HEK293 (cell line): ENCODE measurements around the gene DDX43.

Experiments
- CTCF ChIA-PET: fragments of 350-600 bp; formaldehyde crosslinking; extraction: SDS; loops from one replicate; lab custom pipeline; 2021; ENCODE audit warnings: antibody characterized with exemption; lab: Yijun Ruan, JAX
- POLR2A ChIA-PET: fragments of 300-600 bp; formaldehyde crosslinking; extraction: SDS; loops from one replicate; lab custom pipeline; 2020; ENCODE audit warnings: antibody characterized with exemption, inconsistent platforms; lab: Yijun Ruan, JAX
- H3K27ac ChIP-seq: fragments of 200-500 bp; sonication (Bioruptor generic); 2 replicates; pipeline ENCODE4 v1.5.1; 2014; ENCODE audit warnings: low read depth, low read length, control low read depth, inconsistent platforms; ENCODE audit errors: extremely low read depth
- H3K36me3 ChIP-seq, 2 experiments: fragments of 200-500 bp in 1 of 2; sonication (Bioruptor generic) in 1 of 2; 1 replicate in 1 of 2; 2 replicates in 1 of 2; pipeline ENCODE4 v1.5.1; 2014 to 2017; ENCODE audit warnings: inconsistent platforms in 2 of 2, low read length in 2 of 2; ENCODE audit not compliant: control insufficient read depth in 2 of 2, insufficient read depth in 1 of 2
- H3K4me1 ChIP-seq: fragments of 200-500 bp; sonication (Bioruptor generic); 2 replicates; pipeline ENCODE4 v1.5.1; 2014; ENCODE audit warnings: mild to moderate bottlenecking, low read length, inconsistent platforms; ENCODE audit not compliant: control insufficient read depth, insufficient read depth
- H3K4me3 ChIP-seq: 2 replicates; pipeline ENCODE4 v1.5.1; 2011; ENCODE audit warnings: low read depth, mild to moderate bottlenecking, control low read depth, low read length, moderate library complexity
- H3K9me3 ChIP-seq: fragments of 200-500 bp; sonication (Bioruptor generic); 2 replicates; pipeline ENCODE4 v1.5.1; 2014; ENCODE audit warnings: low read depth, low read length, inconsistent platforms; ENCODE audit not compliant: control insufficient read depth, insufficient read depth
- GLI2 ChIP-seq: fragments of 450-650 bp; formaldehyde crosslinking; IDR thresholded peaks from 2 replicates; pipeline ENCODE4; 2017; ENCODE audit warnings: missing biosample characterization, missing genetic modification characterization, low read depth, borderline replicate concordance
- KLF16 ChIP-seq: fragments of 450-650 bp; formaldehyde crosslinking; IDR thresholded peaks from 2 replicates; pipeline ENCODE4 v1.5.1; 2017; ENCODE audit warnings: missing biosample characterization, missing genetic modification characterization
- KLF8 ChIP-seq: fragments of 450-650 bp; formaldehyde crosslinking; IDR thresholded peaks from 2 replicates; pipeline ENCODE4 v1.5.1; 2016; ENCODE audit warnings: missing biosample characterization, missing genetic modification characterization
- SALL2 ChIP-seq: fragments of 450-650 bp; formaldehyde crosslinking; IDR thresholded peaks from 2 replicates; pipeline ENCODE4 v1.5.0; 2017; ENCODE audit warnings: missing biosample characterization, mild to moderate bottlenecking, missing genetic modification characterization, borderline replicate concordance
- TSHZ1 ChIP-seq: fragments of 450-650 bp; formaldehyde crosslinking; IDR thresholded peaks from 2 replicates; pipeline ENCODE4 v1.5.1; 2016; ENCODE audit warnings: missing biosample characterization, missing genetic modification characterization, borderline replicate concordance
- YY1 ChIP-seq: fragments of 450-650 bp; formaldehyde crosslinking; IDR thresholded peaks from 2 replicates; pipeline ENCODE4 v1.5.1; 2018; ENCODE audit warnings: missing biosample characterization, missing genetic modification characterization
- ZBTB17 ChIP-seq: fragments of 450-650 bp; formaldehyde crosslinking; IDR thresholded peaks from 2 replicates; pipeline ENCODE4 v1.5.1; 2016; ENCODE audit warnings: missing biosample characterization, missing genetic modification characterization
- ZNF114 ChIP-seq: fragments of 450-650 bp; formaldehyde crosslinking; IDR thresholded peaks from 2 replicates; pipeline ENCODE4 v1.5.0; 2017; ENCODE audit warnings: missing biosample characterization, missing genetic modification characterization
- ZNF133 ChIP-seq: fragments of 450-650 bp; formaldehyde crosslinking; IDR thresholded peaks from 2 replicates; pipeline ENCODE4 v1.5.1; 2016; ENCODE audit warnings: missing biosample characterization, missing genetic modification characterization
- ZNF169 ChIP-seq: fragments of 450-650 bp; formaldehyde crosslinking; IDR thresholded peaks from 2 replicates; pipeline ENCODE4 v1.5.1; 2016; ENCODE audit warnings: missing biosample characterization, missing genetic modification characterization
- ZNF175 ChIP-seq: fragments of 450-650 bp; formaldehyde crosslinking; IDR thresholded peaks from 2 replicates; pipeline ENCODE4 v1.5.1; 2016; ENCODE audit warnings: missing biosample characterization, missing genetic modification characterization
- ZNF2 ChIP-seq: fragments of 450-650 bp; formaldehyde crosslinking; IDR thresholded peaks from 2 replicates; pipeline ENCODE4 v1.5.1; 2016; ENCODE audit warnings: missing biosample characterization, missing genetic modification characterization
- ZNF248 ChIP-seq: fragments of 450-650 bp; formaldehyde crosslinking; IDR thresholded peaks from 2 replicates; pipeline ENCODE4 v1.5.1; 2017; ENCODE audit warnings: missing biosample characterization, missing genetic modification characterization
- ZNF292 ChIP-seq: fragments of 450-650 bp; formaldehyde crosslinking; IDR thresholded peaks from 2 replicates; pipeline ENCODE4 v1.5.1; 2016; ENCODE audit warnings: low read depth, missing biosample characterization, missing genetic modification characterization, borderline replicate concordance
- ZNF302 ChIP-seq: fragments of 450-650 bp; formaldehyde crosslinking; IDR thresholded peaks from 2 replicates; pipeline ENCODE4 v1.5.1; 2016; ENCODE audit warnings: missing biosample characterization, missing genetic modification characterization, low read depth
- ZNF404 ChIP-seq: fragments of 450-650 bp; formaldehyde crosslinking; IDR thresholded peaks from 2 replicates; pipeline ENCODE4 v1.5.1; 2017; ENCODE audit warnings: missing biosample characterization, missing genetic modification characterization
- ZNF416 ChIP-seq: fragments of 450-650 bp; formaldehyde crosslinking; IDR thresholded peaks from 2 replicates; pipeline ENCODE4 v1.5.1; 2016; ENCODE audit warnings: missing biosample characterization, missing genetic modification characterization
- ZNF623 ChIP-seq: fragments of 450-650 bp; formaldehyde crosslinking; IDR thresholded peaks from 2 replicates; pipeline ENCODE4 v1.5.1; 2016; ENCODE audit warnings: missing biosample characterization, missing genetic modification characterization
- ZNF624 ChIP-seq: fragments of 450-650 bp; formaldehyde crosslinking; IDR thresholded peaks from 2 replicates; pipeline ENCODE4 v1.5.1; 2017; ENCODE audit warnings: missing biosample characterization, missing genetic modification characterization
- ZNF626 ChIP-seq: fragments of 450-650 bp; sonication (Bioruptor Pico); formaldehyde crosslinking; IDR thresholded peaks from 2 replicates; pipeline ENCODE4 v1.5.1; 2018; ENCODE audit warnings: missing biosample characterization, missing genetic modification characterization, inconsistent platforms
- ZNF639 ChIP-seq: fragments of 450-650 bp; formaldehyde crosslinking; IDR thresholded peaks from 2 replicates; pipeline ENCODE4 v1.5.1; 2016; ENCODE audit warnings: missing biosample characterization, missing genetic modification characterization
- TF ChIP-seq, protein P1 (sequence below): fragments of 450-650 bp; formaldehyde crosslinking; IDR thresholded peaks from 2 replicates; pipeline ENCODE4 v1.5.1; 2016; ENCODE audit warnings: missing biosample characterization, missing genetic modification characterization
- TF ChIP-seq, protein P2 (sequence below): fragments of 450-650 bp; formaldehyde crosslinking; IDR thresholded peaks from 2 replicates; pipeline ENCODE4 v1.5.1; 2016; ENCODE audit warnings: missing biosample characterization, missing genetic modification characterization, borderline replicate concordance

Gene DDX43

DNA sequence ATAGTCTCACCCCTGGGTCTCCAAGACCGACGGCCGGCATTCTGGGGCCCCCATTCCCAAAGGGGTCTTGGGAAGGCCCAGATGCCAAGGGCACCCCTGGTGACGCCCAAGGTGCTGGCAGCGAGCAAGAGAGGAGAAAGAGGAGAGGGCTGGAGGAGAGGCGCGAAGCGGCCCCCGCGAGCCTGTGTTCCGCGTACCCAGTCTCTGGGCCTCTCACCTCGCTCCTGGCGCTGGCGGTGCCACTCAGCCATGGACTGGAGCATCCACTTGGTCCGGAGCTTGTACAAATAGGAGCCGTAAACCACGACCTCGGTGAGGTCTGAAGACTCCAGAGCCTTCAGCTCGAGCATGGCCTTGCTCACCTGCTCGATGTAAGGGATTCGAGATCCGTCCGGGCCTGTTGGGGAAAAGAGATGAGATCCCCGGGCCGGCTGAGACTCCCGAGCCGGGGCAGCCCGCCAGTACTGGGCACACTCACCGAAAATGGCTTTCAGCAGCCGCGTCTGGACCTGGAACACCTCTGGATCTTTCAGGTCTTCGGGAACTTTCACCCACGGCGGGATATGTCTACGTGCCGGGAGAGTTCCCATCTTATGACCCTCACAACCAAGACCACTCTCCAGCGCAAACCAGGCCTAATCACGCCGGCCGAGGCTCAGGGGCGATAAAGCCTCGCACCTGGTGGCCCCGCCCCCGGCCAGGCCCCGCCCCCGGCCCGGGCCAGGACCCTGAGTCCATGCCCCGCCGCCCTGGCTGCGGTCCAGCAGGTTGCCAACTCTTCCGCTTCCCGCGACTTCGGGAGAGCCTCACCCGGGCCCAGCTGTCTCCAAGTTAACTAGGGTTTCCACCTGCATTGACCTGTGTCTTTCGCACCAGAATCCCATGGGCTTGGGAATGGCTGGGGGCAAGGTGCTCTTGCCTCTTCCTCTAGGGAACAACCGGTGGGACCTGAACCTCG is 40.7 kb upstream of the DDX43 start, which contains the start of gene DPPA5 (continued):
- TF ChIP-seq GLI2 (tag by site-specific recombination) = no peak

DNA sequence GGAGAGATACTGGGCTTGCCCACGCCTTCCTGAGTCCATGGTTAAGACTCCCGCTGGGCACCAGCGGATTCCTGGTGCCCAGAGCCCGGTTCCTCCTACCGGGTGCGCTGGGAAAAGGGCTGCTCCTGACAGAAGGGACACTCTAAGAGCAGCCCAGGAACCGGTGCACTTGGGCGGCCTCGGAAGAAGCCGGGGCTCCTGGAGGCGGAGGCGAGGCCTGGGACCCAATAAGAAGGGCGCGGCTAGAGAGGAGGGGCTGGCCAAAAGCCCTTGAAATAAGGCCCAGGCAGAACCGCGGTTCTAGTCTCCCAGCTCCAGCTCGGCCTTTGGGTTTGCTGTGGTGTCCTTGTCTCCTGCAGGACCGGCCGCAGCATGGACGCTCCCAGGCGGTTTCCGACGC is 32.3 kb upstream of the DDX43 start, which contains the start of gene KHDC3L:
Gene KHDC3L, plus strand, starts transcription at position 301 of the 400 bp plus-strand sequence. Its CDS starts 72 bp downstream, at position 373.
- Histone ChIP-seq H3K4me1 (no peaks in the 10 kb centered on the region), H3K4me3 (no peak within 1 kb of the TSS), H3K36me3 (no peaks in the 10 kb centered on the region), H3K27ac (no peak within 1 kb of the TSS), H3K9me3 (no peaks in the 10 kb centered on the region)
- no peak for TF ChIP-seq ZNF626 (tag by site-specific recombination)
- no peak for TF ChIP-seq ZNF2
- no peak for TF ChIP-seq ZNF404 (tag by site-specific recombination)
- TF ChIP-seq ZNF292 (tag by site-specific recombination) = no peak
- no peak for TF ChIP-seq ZNF133 (tag by site-specific recombination)
- ChIA-PET POLR2A (no interaction called here), CTCF (no interaction called here)

DNA sequence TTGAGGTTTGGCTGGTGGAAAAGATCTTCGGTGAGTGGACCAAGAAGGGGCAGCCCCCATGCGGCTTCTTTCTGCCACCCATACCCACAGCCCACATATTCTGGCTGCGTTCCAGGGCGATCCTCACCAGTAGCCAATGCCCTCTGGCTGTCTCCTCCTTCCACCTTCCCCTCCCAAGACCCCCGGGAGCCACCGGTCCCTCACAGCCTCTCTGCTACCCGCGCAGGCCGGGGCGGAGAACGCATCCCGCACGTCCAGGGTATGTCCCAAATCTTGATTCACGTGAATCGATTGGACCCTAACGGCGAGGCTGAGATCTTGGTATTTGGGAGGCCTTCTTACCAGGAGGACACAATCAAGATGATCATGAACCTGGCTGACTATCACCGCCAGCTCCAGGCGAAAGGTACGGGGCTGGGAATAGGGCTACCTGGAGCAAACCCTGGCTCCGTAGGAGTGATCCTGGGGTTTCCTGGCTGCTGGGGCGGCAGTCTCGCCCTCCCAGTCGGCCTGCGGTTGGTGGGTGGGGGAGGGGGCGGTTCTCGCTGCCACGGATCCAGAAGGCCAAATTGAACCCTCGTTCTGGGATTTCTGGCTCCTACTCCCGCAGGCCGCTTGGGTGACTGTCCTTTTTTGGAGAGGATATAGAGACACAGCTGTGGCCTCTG is 31.6 kb upstream of the DDX43 start:
- no peaks in the 10 kb centered on the region for H3K36me3 ChIP-seq
- POLR2A ChIA-PET = no interaction called here
- no peaks in the 10 kb centered on the region for H3K9me3 ChIP-seq
- TF ChIP-seq ZNF169 (tag by site-specific recombination) = no peak
- no peak for TF ChIP-seq TSHZ1 (tag by site-specific recombination)
- no peak for TF ChIP-seq ZNF248 (tag by site-specific recombination)
- TF ChIP-seq ZNF639 (tag by site-specific recombination) = no peak
- no peak for TF ChIP-seq ZNF623 (tag by site-specific recombination)
- no peak for TF ChIP-seq SALL2 (tag by site-specific recombination)
- TF ChIP-seq KLF8 (tag by site-specific recombination) = no peak
- TF ChIP-seq ZNF175 (tag by site-specific recombination) = no peak
- no peak for TF ChIP-seq ZNF302
- TF ChIP-seq KLF16 (tag by site-specific recombination) = no peak
- no peak for TF ChIP-seq YY1 (tag by site-specific recombination)
- TF ChIP-seq ZNF416 (tag by site-specific recombination) = no peak
- no peak for TF ChIP-seq ZBTB17 (tag by site-specific recombination)
- TF ChIP-seq, protein P1, sequence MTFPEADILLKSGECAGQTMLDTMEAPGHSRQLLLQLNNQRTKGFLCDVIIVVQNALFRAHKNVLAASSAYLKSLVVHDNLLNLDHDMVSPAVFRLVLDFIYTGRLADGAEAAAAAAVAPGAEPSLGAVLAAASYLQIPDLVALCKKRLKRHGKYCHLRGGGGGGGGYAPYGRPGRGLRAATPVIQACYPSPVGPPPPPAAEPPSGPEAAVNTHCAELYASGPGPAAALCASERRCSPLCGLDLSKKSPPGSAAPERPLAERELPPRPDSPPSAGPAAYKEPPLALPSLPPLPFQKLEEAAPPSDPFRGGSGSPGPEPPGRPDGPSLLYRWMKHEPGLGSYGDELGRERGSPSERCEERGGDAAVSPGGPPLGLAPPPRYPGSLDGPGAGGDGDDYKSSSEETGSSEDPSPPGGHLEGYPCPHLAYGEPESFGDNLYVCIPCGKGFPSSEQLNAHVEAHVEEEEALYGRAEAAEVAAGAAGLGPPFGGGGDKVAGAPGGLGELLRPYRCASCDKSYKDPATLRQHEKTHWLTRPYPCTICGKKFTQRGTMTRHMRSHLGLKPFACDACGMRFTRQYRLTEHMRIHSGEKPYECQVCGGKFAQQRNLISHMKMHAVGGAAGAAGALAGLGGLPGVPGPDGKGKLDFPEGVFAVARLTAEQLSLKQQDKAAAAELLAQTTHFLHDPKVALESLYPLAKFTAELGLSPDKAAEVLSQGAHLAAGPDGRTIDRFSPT (tag by site-specific recombination) = no peak
- no peak for TF ChIP-seq ZNF114
- TF ChIP-seq, protein P2, sequence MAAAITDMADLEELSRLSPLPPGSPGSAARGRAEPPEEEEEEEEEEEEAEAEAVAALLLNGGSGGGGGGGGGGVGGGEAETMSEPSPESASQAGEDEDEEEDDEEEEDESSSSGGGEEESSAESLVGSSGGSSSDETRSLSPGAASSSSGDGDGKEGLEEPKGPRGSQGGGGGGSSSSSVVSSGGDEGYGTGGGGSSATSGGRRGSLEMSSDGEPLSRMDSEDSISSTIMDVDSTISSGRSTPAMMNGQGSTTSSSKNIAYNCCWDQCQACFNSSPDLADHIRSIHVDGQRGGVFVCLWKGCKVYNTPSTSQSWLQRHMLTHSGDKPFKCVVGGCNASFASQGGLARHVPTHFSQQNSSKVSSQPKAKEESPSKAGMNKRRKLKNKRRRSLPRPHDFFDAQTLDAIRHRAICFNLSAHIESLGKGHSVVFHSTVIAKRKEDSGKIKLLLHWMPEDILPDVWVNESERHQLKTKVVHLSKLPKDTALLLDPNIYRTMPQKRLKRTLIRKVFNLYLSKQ (tag by site-specific recombination) = no peak
- TF ChIP-seq ZNF624 (tag by site-specific recombination) = no peak
- TF ChIP-seq, all 188 proteins: peak for 0
- Histone ChIP-seq H3K4me1 (no peaks in the 10 kb centered on the region), H3K27ac (no peak overlapping the region), H3K4me3 (no peak overlapping the region)
- CTCF ChIA-PET = no interaction called here
